Fibroblast of mammary gland (primary cell): ENCODE measurements around the gene TOP2A.

Experiments
- DNase-seq: peaks from one replicate; pipeline ENCODE4 v3.0.0-alpha.2; 2010; ENCODE audit warnings: low read depth
- H3K4me3 ChIP-seq: 2 replicates; pipeline ENCODE4 v1.5.1; 2011; ENCODE audit warnings: low read depth, mild to moderate bottlenecking, low read length, moderate library complexity; ENCODE audit not compliant: control insufficient read depth
- TF ChIP-seq, protein P1 (sequence below): conservative IDR thresholded peaks from 2 replicates; pipeline ENCODE4 v1.5.1; 2011; ENCODE audit warnings: low read depth, low read length, inconsistent platforms; ENCODE audit not compliant: control insufficient read depth, insufficient read depth

TOP2A gene

DNA sequence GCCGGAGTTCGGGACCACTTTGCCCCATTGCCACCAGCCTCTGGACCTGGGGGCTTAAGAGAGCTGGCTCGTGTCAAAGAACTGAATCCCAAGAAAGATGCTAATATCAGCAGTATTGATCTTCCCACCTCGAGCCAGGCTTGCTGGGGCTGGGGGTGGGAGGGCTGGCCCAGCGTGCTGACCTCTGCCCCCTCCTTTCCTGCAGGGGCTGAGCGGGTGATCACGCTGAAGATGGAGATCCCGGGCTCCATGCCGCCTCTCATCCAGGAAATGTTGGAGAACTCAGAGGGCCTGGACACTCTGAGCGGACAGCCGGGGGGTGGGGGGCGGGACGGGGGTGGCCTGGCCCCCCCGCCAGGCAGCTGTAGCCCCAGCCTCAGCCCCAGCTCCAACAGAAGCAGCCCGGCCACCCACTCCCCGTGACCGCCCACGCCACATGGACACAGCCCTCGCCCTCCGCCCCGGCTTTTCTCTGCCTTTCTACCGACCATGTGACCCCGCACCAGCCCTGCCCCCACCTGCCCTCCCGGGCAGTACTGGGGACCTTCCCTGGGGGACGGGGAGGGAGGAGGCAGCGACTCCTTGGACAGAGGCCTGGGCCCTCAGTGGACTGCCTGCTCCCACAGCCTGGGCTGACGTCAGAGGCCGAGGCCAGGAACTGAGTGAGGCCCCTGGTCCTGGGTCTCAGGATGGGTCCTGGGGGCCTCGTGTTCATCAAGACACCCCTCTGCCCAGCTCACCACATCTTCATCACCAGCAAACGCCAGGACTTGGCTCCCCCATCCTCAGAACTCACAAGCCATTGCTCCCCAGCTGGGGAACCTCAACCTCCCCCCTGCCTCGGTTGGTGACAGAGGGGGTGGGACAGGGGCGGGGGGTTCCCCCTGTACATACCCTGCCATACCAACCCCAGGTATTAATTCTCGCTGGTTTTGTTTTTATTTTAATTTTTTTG lies 61.6 kb downstream of the TOP2A start:
- TF ChIP-seq, protein P1, sequence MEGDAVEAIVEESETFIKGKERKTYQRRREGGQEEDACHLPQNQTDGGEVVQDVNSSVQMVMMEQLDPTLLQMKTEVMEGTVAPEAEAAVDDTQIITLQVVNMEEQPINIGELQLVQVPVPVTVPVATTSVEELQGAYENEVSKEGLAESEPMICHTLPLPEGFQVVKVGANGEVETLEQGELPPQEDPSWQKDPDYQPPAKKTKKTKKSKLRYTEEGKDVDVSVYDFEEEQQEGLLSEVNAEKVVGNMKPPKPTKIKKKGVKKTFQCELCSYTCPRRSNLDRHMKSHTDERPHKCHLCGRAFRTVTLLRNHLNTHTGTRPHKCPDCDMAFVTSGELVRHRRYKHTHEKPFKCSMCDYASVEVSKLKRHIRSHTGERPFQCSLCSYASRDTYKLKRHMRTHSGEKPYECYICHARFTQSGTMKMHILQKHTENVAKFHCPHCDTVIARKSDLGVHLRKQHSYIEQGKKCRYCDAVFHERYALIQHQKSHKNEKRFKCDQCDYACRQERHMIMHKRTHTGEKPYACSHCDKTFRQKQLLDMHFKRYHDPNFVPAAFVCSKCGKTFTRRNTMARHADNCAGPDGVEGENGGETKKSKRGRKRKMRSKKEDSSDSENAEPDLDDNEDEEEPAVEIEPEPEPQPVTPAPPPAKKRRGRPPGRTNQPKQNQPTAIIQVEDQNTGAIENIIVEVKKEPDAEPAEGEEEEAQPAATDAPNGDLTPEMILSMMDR = no peak
- no peak for DNase-seq
- no peak overlapping the region for H3K4me3 ChIP-seq

DNA sequence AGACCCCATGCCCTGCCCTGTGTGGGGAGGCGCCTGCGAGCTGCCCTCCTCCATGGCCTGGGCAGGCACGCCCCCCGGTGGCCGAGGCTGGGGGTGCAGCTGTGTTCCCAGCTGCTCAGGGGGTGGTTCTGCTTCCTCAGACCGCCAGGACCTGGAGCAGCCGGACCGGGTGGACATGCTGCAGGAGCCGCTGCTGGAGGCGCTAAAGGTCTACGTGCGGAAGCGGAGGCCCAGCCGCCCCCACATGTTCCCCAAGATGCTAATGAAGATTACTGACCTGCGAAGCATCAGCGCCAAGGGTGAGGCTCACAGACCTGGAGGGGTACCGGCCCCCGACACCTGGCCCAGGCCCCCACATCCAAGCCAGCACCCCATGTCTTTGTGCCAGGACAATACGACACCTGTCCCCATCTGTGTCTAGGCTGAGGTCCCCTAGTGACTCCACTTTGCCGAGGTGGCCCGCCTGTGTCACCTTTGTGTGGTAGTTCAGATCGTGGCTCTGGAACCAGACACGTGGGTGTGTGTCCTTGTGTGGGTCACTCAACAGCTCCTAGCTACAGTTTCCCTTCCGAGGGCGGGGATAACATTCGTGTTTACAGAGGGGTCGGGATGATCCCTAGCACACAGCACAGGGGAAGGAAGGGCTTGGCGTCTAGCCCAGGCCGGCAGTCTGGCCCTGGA lies 62.4 kb downstream of the TOP2A start:
- no peak overlapping the region for H3K4me3 ChIP-seq
- DNase-seq = peak; percentile 61
- TF ChIP-seq, protein P1 = peak; percentile 75

DNA sequence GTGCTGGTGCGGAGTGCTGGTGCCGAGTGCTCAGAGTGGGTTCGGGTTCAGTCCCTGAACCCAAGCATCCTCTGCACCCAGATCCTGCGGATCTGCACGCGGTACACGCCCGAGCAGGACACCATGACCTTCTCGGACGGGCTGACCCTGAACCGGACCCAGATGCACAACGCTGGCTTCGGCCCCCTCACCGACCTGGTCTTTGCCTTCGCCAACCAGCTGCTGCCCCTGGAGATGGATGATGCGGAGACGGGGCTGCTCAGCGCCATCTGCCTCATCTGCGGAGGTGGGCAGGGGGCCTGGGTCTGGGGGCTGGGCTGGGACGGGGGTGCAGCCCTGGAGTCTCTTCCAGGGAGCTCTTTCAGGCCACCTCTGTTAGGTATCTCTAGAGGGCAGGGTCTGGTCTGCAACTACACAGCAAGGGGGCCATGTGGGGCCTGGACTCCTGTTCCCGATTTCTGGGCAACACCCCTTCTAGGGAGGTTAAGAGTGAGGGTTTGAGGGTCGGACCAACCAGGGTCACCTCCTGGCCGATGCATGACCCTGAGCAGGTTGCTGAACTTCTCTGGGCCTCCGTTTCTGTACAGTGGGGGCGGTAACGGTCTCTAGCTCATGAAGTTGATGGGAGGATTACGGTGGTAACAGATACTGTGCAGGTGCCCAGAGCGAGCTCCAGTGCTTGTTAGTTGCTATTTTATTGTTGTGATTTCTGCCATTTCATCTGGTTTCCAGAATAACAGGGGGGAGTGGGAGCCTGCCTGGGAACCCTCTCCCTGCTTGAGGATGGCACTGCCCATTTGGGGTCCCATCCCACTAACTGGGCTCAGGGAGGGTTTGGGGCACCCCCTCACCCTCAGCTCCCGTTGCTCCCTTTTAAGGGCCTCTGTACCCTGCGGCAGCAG lies 63.2 kb downstream of the TOP2A start:
- TF ChIP-seq, protein P1 = no peak
- no peak for DNase-seq
- no peak overlapping the region for H3K4me3 ChIP-seq

DNA sequence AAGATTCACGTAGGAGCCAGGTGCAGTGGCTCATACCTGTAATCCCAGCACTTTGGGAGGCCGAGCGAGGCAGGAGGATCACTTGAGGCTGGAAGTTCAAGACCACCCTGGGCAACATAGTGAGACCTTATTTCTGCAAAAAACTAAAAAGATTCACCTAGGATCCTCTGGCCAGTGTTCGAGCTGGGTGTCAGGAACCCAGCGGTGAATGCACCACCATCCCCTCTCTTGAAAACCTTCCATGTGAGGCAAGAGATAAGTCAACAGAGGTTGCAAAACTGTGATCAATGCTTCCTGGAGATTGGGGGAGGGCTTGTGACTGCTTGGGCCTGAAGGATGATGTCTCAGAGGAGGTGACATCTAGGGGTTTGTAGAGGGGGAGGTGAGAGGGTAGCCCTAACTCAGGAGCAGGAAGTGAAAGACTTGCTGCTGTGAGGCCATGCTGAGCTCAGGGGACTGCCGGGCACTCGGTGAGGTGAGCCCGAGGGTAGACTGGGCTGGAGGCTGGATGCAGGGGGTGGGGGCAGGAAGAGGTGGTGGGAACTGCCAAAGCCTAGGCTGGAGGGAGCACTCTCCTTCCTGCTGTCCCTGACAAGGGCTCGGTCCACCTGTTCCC lies 64.8 kb downstream of the TOP2A start:
- peak; percentile 33 for DNase-seq
- H3K4me3 ChIP-seq = no peak overlapping the region
- TF ChIP-seq, protein P1 = no peak

DNA sequence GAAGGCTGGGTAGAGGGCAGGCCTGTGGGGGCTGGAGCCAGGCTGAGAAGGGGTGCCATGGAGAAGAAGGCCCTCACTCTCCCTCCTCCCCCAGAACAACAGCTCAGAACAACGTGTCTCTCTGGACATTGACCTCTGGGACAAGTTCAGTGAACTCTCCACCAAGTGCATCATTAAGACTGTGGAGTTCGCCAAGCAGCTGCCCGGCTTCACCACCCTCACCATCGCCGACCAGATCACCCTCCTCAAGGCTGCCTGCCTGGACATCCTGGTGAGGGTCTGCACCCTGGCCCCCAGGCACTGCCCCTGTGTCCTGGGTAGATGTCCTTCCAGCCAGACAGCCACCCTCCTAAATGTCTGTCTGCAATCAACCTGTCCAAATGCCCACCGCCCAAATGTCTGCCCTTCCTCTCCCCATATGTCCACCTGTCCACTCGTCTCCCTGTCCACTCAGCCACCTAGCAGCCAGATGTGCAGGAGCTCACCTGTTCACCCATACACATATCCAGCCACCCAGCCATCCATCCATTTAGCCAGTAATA lies 65.4 kb downstream of the TOP2A start:
- no peak overlapping the region for H3K4me3 ChIP-seq

More for the DNA sequence above, 65.4 kb downstream of the TOP2A start:
- no peak for DNase-seq
- TF ChIP-seq, protein P1 = no peak
